MM.1S (cell line): ENCODE results near the gene GRAMD1A.

ENCODE experiments used
- DNase-seq: peaks from one replicate; pipeline ENCODE4 v3.0.0-alpha.2; 2015
- H2AFZ ChIP-seq: fragments of 300-600 bp; sonication (generic); 2 replicates; pipeline ENCODE4 v1.6.0; 2016; ENCODE audit warnings: antibody characterized with exemption, low read length
- H3F3A ChIP-seq: fragments of 300-600 bp; sonication (generic); 2 replicates; pipeline ENCODE4 v1.6.1; 2016; ENCODE audit warnings: mild to moderate bottlenecking, antibody characterized with exemption, low read length, moderate library complexity, mixed read lengths; ENCODE audit not compliant: insufficient read depth
- H3K27ac ChIP-seq: fragments of 300-600 bp; sonication (generic); 2 replicates; pipeline ENCODE4 v1.5.1; 2016; ENCODE audit warnings: mild to moderate bottlenecking, low read length
- H3K27me3 ChIP-seq: fragments of 300-600 bp; sonication (generic); replicated peaks from 2 replicates; pipeline ENCODE4 v1.6.0; 2016; ENCODE audit warnings: low read length; ENCODE audit not compliant: insufficient read depth
- H3K36me3 ChIP-seq: fragments of 300-600 bp; sonication (generic); replicated peaks from 2 replicates; pipeline ENCODE4 v1.6.1; 2016; ENCODE audit warnings: mild to moderate bottlenecking, low read length, mixed read lengths; ENCODE audit not compliant: insufficient read depth
- H3K4me1 ChIP-seq: fragments of 300-600 bp; sonication (generic); 2 replicates; pipeline ENCODE4 v1.6.1; 2016; ENCODE audit warnings: low read length, mixed read lengths
- H3K4me2 ChIP-seq: fragments of 300-600 bp; sonication (generic); 2 replicates; pipeline ENCODE4 v1.6.0; 2016; ENCODE audit warnings: low read depth, low read length
- H3K4me3 ChIP-seq: fragments of 300-600 bp; sonication (generic); 2 replicates; pipeline ENCODE4 v1.5.1; 2016; ENCODE audit warnings: low read length, mixed read lengths
- H3K79me2 ChIP-seq: fragments of 300-600 bp; sonication (generic); 2 replicates; pipeline ENCODE4 v1.6.1; 2016; ENCODE audit warnings: mixed run types, low read length, mixed read lengths
- H3K9ac ChIP-seq: fragments of 300-600 bp; sonication (generic); 2 replicates; pipeline ENCODE4 v1.6.1; 2016; ENCODE audit warnings: low read length, mixed read lengths
- H3K9me2 ChIP-seq: fragments of 300-600 bp; sonication (generic); replicated peaks from 2 replicates; pipeline ENCODE4 v1.6.1; 2016; ENCODE audit warnings: mild to moderate bottlenecking, low read length, mixed read lengths; ENCODE audit not compliant: insufficient read depth
- H3K9me3 ChIP-seq: fragments of 300-600 bp; sonication (generic); replicated peaks from 2 replicates; pipeline ENCODE4 v1.6.1; 2016; ENCODE audit warnings: mild to moderate bottlenecking, low read length, mixed read lengths; ENCODE audit not compliant: insufficient read depth
- H4K20me1 ChIP-seq: fragments of 300-600 bp; sonication (generic); 2 replicates; pipeline ENCODE4 v1.6.1; 2016; ENCODE audit warnings: mild to moderate bottlenecking, low read length, moderate library complexity, mixed read lengths; ENCODE audit not compliant: insufficient read depth
- CTCF ChIP-seq: fragments of 300-600 bp; sonication (generic); IDR thresholded peaks from 2 replicates; pipeline ENCODE4 v1.5.1; 2016; ENCODE audit warnings: antibody characterized with exemption, low read length, mixed read lengths
- EZH2 ChIP-seq: fragments of 300-600 bp; sonication (generic); optimal IDR thresholded peaks from 2 replicates; pipeline ENCODE3; 2017; ENCODE audit warnings: low read depth, mild to moderate bottlenecking, antibody characterized with exemption, low read length, mixed read lengths
- EZH2phosphoT487 ChIP-seq: fragments of 300-600 bp; sonication (generic); IDR thresholded peaks from 2 replicates; pipeline ENCODE4 v1.6.1; 2018; ENCODE audit warnings: antibody characterized with exemption, low read length

Gene GRAMD1A

GRCh38 chr19:35051796-35052195, 51.7 kb downstream of the GRAMD1A start:
- TF ChIP-seq CTCF, result no peak
- TF ChIP-seq EZH2phosphoT487, result no peak
- no peak for TF ChIP-seq EZH2
- H3K9ac ChIP-seq, result no peak overlapping the region
- H3K9me3 ChIP-seq, result no peaks in the 10 kb centered on the region
- no peaks in the 10 kb centered on the region for H3K9me2 ChIP-seq
- peaks cover 75% of the 10 kb centered on the region for H3K27me3 ChIP-seq
- no peaks in the 10 kb centered on the region for H3K79me2 ChIP-seq
- H3K27ac ChIP-seq, result no peak overlapping the region
- no peak overlapping the region for H2AFZ ChIP-seq
- no peaks in the 10 kb centered on the region for H3K36me3 ChIP-seq
- H3K4me1 ChIP-seq, result no peaks in the 10 kb centered on the region
- H4K20me1 ChIP-seq, result no peaks in the 10 kb centered on the region
- H3K4me3 ChIP-seq, result no peak overlapping the region
- no peak for DNase-seq
- H3F3A ChIP-seq, result no peaks in the 10 kb centered on the region
- no peak overlapping the region for H3K4me2 ChIP-seq

GRCh38 chr19:35052599-35053190, 52.6 kb downstream of the GRAMD1A start:
- Histone ChIP-seq H4K20me1 (no peaks in the 10 kb centered on the region), H3K9me3 (no peaks in the 10 kb centered on the region), H3K9ac (no peak overlapping the region), H3K4me2 (no peak overlapping the region), H3K4me3 (no peak overlapping the region), H2AFZ (no peak overlapping the region), H3F3A (no peaks in the 10 kb centered on the region), H3K79me2 (no peaks in the 10 kb centered on the region), H3K4me1 (no peaks in the 10 kb centered on the region), H3K36me3 (no peaks in the 10 kb centered on the region), H3K27ac (no peak overlapping the region), H3K9me2 (no peaks in the 10 kb centered on the region), H3K27me3 (peaks cover 71% of the 10 kb centered on the region)
- DNase-seq, result no peak
- TF ChIP-seq EZH2phosphoT487, result no peak
- no peak for TF ChIP-seq CTCF
- no peak for TF ChIP-seq EZH2

GRCh38 chr19:35053667-35054293, 53.7 kb downstream of the GRAMD1A start:
- no peaks in the 10 kb centered on the region for H3K79me2 ChIP-seq
- H3K9me3 ChIP-seq, result no peaks in the 10 kb centered on the region
- H3K4me3 ChIP-seq, result no peak overlapping the region
- H3K36me3 ChIP-seq, result no peaks in the 10 kb centered on the region
- DNase-seq, result no peak
- H3K4me1 ChIP-seq, result no peaks in the 10 kb centered on the region
- no peak overlapping the region for H3K9ac ChIP-seq
- peaks cover 61% of the 10 kb centered on the region for H3K27me3 ChIP-seq
- H3K9me2 ChIP-seq, result no peaks in the 10 kb centered on the region
- TF ChIP-seq EZH2phosphoT487 (no peak), CTCF (no peak), EZH2 (no peak)
- H3F3A ChIP-seq, result no peaks in the 10 kb centered on the region
- no peak overlapping the region for H3K4me2 ChIP-seq
- no peak overlapping the region for H2AFZ ChIP-seq
- H4K20me1 ChIP-seq, result no peaks in the 10 kb centered on the region
- no peak overlapping the region for H3K27ac ChIP-seq
